Measurements from ENCODE around the gene PSMG4. TPM values are rescaled to one million over a fixed set of nuclear protein-coding genes. Genes with fewer than 3 reads are reported as not detected.

The PSMG4 gene
- total and polyA plus RNA-seq, 2 of the 8 experiments (the other 6 are each of a cell fraction or from before 2014, with no cell fraction given) = 40.6 to 113 TPM

DNA sequence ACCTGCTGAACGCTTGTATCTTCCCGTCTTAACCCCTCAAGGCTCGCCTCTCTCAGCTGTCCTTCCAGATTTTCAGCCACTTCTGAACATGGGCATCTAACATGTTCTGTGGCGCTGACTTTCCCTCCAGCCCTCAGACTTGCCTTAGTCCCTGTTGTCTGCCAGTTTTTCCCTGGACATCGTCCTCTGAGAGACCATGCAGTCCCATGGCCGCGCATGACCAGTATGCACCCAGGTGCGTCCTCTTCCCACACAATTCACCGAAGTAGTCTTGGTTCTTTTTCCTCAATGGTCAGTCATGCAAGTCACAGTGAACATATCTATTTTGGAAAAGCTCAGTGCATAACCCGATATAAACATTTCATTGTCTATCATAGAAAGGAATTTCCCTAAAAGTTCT is 40.5 kb upstream of the PSMG4 start:
- POLR2A ChIA-PET (ENCODE audit: partially characterized antibody) = interaction anchor here (0.7 to 3.0 kb wide), 4 partner anchors 9 to 15 kb away, joined by 3 to 9 read pairs (median 6); no protein-coding TSS in a partner anchor
- WGBS, 2 experiments (ENCODE audit: extremely low coverage in 1 of 2, insufficient coverage in 1 of 2, insufficient read length in 1 of 2, insufficient replicate concordance in 2 of 2, low coverage in 1 of 2, low lambda C conversion rate in 2 of 2, missing lambda C conversion rate in 1 of 2) = 87% methylated on average over 10 of the region's 10 CpGs; no CpG with 5 or more reads in 1 of the 2 experiments
- no peak overlapping the region for H2BK5ac ChIP-seq (ENCODE audit: low read depth, low read length)
- TF ChIP-seq, protein P1, sequence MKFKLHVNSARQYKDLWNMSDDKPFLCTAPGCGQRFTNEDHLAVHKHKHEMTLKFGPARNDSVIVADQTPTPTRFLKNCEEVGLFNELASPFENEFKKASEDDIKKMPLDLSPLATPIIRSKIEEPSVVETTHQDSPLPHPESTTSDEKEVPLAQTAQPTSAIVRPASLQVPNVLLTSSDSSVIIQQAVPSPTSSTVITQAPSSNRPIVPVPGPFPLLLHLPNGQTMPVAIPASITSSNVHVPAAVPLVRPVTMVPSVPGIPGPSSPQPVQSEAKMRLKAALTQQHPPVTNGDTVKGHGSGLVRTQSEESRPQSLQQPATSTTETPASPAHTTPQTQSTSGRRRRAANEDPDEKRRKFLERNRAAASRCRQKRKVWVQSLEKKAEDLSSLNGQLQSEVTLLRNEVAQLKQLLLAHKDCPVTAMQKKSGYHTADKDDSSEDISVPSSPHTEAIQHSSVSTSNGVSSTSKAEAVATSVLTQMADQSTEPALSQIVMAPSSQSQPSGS (IDR thresholded peaks at IDR 0.05; ENCODE audit: low read length) = no peak
- TF ChIP-seq EZH2 (IDR thresholded peaks at IDR 0.05; ENCODE audit: low read depth, low read length, severe bottlenecking) (no peak), KDM5A (IDR thresholded peaks at IDR 0.05; ENCODE audit: low read length) (no peak), TAF1 (IDR thresholded peaks at IDR 0.05; ENCODE audit: low read depth, low read length) (no peak), CBX5 (IDR thresholded peaks at IDR 0.05; ENCODE audit: low read depth, low read length) (no peak), SIN3A (conservative IDR thresholded peaks at IDR 0.05 in 1 of 2, IDR thresholded peaks at IDR 0.05 in 1 of 2; ENCODE audit: low read depth in 1 of 2, low read length in 2 of 2) (no peak), YY1 (IDR thresholded peaks at IDR 0.05; ENCODE audit: low read depth, low read length) (no peak), SP1 (IDR thresholded peaks at IDR 0.05; ENCODE audit: low read depth, low read length) (no peak), RBBP5 (IDR thresholded peaks at IDR 0.05; ENCODE audit: borderline replicate concordance, low read depth, low read length) (no peak), BRCA1 (IDR thresholded peaks at IDR 0.05; ENCODE audit: low read depth, low read length) (no peak), TBP (IDR thresholded peaks at IDR 0.05; ENCODE audit: low read depth, low read length) (no peak), JUN (IDR thresholded peaks at IDR 0.05; ENCODE audit: low read depth, low read length) (no peak), TAF7 (optimal IDR thresholded peaks at IDR 0.05; ENCODE audit: borderline replicate concordance, low read depth, low read length) (no peak)

More for the DNA sequence above, 40.5 kb upstream of the PSMG4 start:
- Histone ChIP-seq H3K23ac (ENCODE audit: insufficient read length) (no peak overlapping the region), H2AK5ac (ENCODE audit: low read depth, low read length) (no peak overlapping the region), H3K27ac (ENCODE audit: low read depth, low read length) (no peak overlapping the region), H3K36me3 (ENCODE audit: control insufficient read depth in 2 of 4, insufficient read depth in 4 of 4, low read length in 3 of 4) (peaks cover 0 to 3% (median 0%) of the 10 kb centered on the region in 4 experiments; a peak in 1 of 8 replicates), H3K9ac (replicated peaks in 1 of 4; ENCODE audit: extremely low read depth in 1 of 4, low read depth in 3 of 4, low read length in 3 of 4) (no peak overlapping the region), H3K9me3 (ENCODE audit: insufficient read depth in 2 of 2, low read depth in 1 of 2, low read length in 1 of 2) (no peaks in the 10 kb centered on the region), H3K14ac (ENCODE audit: insufficient read length) (no peak overlapping the region), H3K4ac (replicated peaks; ENCODE audit: insufficient read length, low read depth, low read length) (no peak overlapping the region), H4K91ac (replicated peaks; ENCODE audit: insufficient read length, low read length) (no peak overlapping the region), H3K18ac (ENCODE audit: extremely low read depth, low read length) (no peak overlapping the region), H3K27me3 (replicated peaks in 1 of 4; ENCODE audit: control insufficient read depth in 3 of 4, extremely low read depth in 1 of 4, insufficient read depth in 3 of 4, low read length in 3 of 4) (no peaks in the 10 kb centered on the region), H3K79me2 (ENCODE audit: control insufficient read depth in 1 of 2, insufficient read depth in 2 of 2, low read length in 2 of 2) (no peaks in the 10 kb centered on the region), H3K79me1 (ENCODE audit: low read depth, low read length) (no peaks in the 10 kb centered on the region), H4K5ac (ENCODE audit: insufficient read length, low read depth, low read length) (no peak overlapping the region), H4K20me1 (replicated peaks in 1 of 2; ENCODE audit: control insufficient read depth in 1 of 2, insufficient read depth in 2 of 2, low read length in 2 of 2) (peaks cover 0 to 5% of the 10 kb centered on the region in 2 experiments), H2BK120ac (replicated peaks; ENCODE audit: low read depth, low read length) (no peak overlapping the region), H3K23me2 (ENCODE audit: low read depth, low read length) (peaks cover 5% of the 10 kb centered on the region; the same call in 1 of the 2 replicates), H2BK12ac (ENCODE audit: low read depth, low read length) (no peak overlapping the region), H2BK15ac (ENCODE audit: low read length) (no peak overlapping the region), H4K8ac (ENCODE audit: extremely low read depth, insufficient read depth, low read length) (no peak overlapping the region), H3K4me1 (replicated peaks in 1 of 4; ENCODE audit: control insufficient read depth in 3 of 4, insufficient read depth in 4 of 4, low read length in 3 of 4) (peaks cover 0 to 2% (median 0%) of the 10 kb centered on the region in 4 experiments; a peak in 1 of 7 replicates), H3K56ac (replicated peaks; ENCODE audit: insufficient read length, low read depth, low read length) (no peak overlapping the region), H3K4me2 (ENCODE audit: insufficient read depth in 1 of 2, low read depth in 2 of 2, low read length in 2 of 2) (no peak overlapping the region), H3K4me3 (ENCODE audit: extremely low read depth in 1 of 4, insufficient read depth in 2 of 4, low read depth in 3 of 4, low read length in 4 of 4) (no peak overlapping the region), H2BK20ac (ENCODE audit: low read length) (no peak overlapping the region), H2AFZ (ENCODE audit: low read length) (no peak overlapping the region)
- CTCF ChIA-PET (ENCODE audit: partially characterized antibody) = interaction anchor here (1.2 to 3.8 kb wide), 3 partner anchors 10 to 53 kb away, joined by 3 to 13 read pairs (median 4); no protein-coding TSS in a partner anchor
- DNase-seq (ENCODE audit: low read depth in 1 of 2, low spot score in 2 of 2) (no peak), FAIRE-seq (no peak)

All from H1 (cell line).